ENCODE measurements around the gene TMEFF1.
A peak's percentile ranks its signal among the peaks of the same experiment; 100 is the strongest.

Gene TMEFF1

DNA sequence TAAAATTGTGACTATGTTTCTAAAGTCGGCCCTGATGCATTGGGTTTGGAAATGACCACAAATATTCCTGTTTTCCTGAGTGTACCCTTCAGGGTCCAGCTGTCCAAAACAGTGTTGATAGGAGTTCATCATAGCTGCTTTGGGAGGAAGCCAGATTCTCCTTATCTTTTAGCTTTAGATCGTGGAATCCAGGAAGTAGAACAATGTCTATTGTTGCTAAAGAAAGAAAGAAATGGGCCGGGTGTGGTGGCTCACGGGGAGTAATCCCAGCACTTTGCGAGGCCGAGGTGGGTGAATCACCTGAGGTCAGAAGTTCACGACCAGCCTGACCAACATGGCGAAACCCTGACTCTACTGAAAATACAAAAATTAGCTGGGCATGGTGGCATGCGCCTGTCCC lies 114.4 kb downstream of the TMEFF1 start:
- no peak overlapping the region for H3K4me3 ChIP-seq (ENCODE audit: severe bottlenecking)
- H3K27ac ChIP-seq (ENCODE audit: poor library complexity, severe bottlenecking), result no peak overlapping the region
- ATAC-seq (ENCODE audit: low read depth) (0 out of 3 replicates have a peak, but pooled peaks have one; percentile 29), DNase-seq (ENCODE audit: low spot score) (no peak)
- no peaks in the 10 kb centered on the region for H3K9me3 ChIP-seq (ENCODE audit: severe bottlenecking)
- H3K36me3 ChIP-seq (ENCODE audit: low read depth), result no peaks in the 10 kb centered on the region
- H3K4me1 ChIP-seq (ENCODE audit: insufficient read depth, poor library complexity, severe bottlenecking), result no peaks in the 10 kb centered on the region
- no peaks in the 10 kb centered on the region for H3K27me3 ChIP-seq (ENCODE audit: insufficient read depth, poor library complexity, severe bottlenecking)
- TF ChIP-seq, protein P1, sequence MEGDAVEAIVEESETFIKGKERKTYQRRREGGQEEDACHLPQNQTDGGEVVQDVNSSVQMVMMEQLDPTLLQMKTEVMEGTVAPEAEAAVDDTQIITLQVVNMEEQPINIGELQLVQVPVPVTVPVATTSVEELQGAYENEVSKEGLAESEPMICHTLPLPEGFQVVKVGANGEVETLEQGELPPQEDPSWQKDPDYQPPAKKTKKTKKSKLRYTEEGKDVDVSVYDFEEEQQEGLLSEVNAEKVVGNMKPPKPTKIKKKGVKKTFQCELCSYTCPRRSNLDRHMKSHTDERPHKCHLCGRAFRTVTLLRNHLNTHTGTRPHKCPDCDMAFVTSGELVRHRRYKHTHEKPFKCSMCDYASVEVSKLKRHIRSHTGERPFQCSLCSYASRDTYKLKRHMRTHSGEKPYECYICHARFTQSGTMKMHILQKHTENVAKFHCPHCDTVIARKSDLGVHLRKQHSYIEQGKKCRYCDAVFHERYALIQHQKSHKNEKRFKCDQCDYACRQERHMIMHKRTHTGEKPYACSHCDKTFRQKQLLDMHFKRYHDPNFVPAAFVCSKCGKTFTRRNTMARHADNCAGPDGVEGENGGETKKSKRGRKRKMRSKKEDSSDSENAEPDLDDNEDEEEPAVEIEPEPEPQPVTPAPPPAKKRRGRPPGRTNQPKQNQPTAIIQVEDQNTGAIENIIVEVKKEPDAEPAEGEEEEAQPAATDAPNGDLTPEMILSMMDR (IDR thresholded peaks at IDR 0.05; ENCODE audit: poor library complexity, severe bottlenecking), result no peak

DNA sequence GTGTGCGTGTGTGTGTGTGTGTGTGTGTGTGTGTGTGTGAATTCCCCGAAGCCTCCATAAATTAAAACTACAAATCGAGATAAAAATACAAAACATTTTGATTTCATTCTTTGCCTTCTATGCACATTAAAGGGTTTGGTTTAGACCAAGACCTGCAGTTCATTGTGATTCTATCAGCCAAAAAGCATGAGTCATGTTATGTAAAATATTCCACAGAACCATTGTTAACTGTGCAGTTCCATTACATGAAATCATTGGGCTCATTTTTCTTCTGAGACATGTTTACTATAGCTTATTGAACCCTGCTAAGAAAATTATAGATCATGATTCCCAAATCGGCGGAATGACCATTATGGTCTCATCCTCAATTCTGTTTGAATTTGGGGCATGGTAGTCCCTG lies 116.6 kb downstream of the TMEFF1 start:
- Histone ChIP-seq H3K27ac (ENCODE audit: poor library complexity, severe bottlenecking) (no peak overlapping the region), H3K9me3 (ENCODE audit: severe bottlenecking) (no peaks in the 10 kb centered on the region), H3K36me3 (ENCODE audit: low read depth) (no peaks in the 10 kb centered on the region), H3K4me1 (ENCODE audit: insufficient read depth, poor library complexity, severe bottlenecking) (no peaks in the 10 kb centered on the region), H3K4me3 (ENCODE audit: severe bottlenecking) (no peak overlapping the region), H3K27me3 (ENCODE audit: insufficient read depth, poor library complexity, severe bottlenecking) (no peaks in the 10 kb centered on the region)
- no peak for DNase-seq (ENCODE audit: low spot score)
- peak; percentile 55; the same call in 2 of the 3 replicates for ATAC-seq (ENCODE audit: low read depth)
- TF ChIP-seq, protein P1 (IDR thresholded peaks at IDR 0.05; ENCODE audit: poor library complexity, severe bottlenecking), result no peak

DNA sequence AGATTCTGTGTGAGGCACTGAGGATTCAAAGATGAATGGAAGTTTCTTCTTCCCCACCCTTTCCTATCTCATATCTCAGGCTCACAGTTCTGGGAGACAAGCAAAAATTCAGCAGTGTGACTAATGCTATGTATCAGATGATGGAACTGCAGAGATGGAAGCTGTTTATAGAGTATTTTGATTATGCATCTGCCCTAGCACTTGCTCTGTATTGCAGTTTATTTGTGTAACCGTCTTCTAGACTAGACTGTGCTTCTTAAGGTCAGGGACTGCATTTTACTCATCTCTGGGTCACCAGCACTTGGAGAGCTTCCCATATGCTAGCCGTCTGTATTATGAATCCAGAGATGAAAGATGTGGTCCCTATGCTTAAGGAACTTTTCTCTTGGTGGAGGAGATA lies 117.5 kb downstream of the TMEFF1 start:
- TF ChIP-seq, protein P1 (IDR thresholded peaks at IDR 0.05; ENCODE audit: poor library complexity, severe bottlenecking), result no peak
- no peaks in the 10 kb centered on the region for H3K4me1 ChIP-seq (ENCODE audit: insufficient read depth, poor library complexity, severe bottlenecking)
- ATAC-seq (ENCODE audit: low read depth), result no peak

DNA sequence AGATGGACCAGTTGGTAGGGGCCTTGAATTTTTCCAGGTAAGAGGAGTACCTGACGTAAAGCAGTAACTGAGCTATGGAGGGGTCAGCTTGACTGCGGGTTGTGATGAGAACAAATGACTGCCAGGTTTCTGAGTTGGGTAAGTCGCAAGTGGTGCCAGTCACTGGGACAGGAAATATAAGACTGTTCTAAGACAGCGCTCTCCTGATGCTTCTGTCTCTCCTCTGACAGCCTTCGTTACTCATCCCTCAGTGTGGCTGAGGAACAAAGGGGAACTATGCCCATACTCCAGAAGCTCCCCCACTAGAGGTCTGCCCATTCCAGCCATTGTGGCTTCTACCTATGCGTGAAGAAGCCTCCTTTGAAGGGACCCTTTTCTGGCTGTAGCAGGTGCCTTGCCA lies 118.2 kb downstream of the TMEFF1 start:
- no peaks in the 10 kb centered on the region for H3K36me3 ChIP-seq (ENCODE audit: low read depth)
- no peak for ATAC-seq (ENCODE audit: low read depth)
- DNase-seq (ENCODE audit: low spot score), result no peak
- H3K27ac ChIP-seq (ENCODE audit: poor library complexity, severe bottlenecking), result no peak overlapping the region
- H3K4me1 ChIP-seq (ENCODE audit: insufficient read depth, poor library complexity, severe bottlenecking), result no peaks in the 10 kb centered on the region
- TF ChIP-seq, protein P1 (IDR thresholded peaks at IDR 0.05; ENCODE audit: poor library complexity, severe bottlenecking), result no peak
- H3K27me3 ChIP-seq (ENCODE audit: insufficient read depth, poor library complexity, severe bottlenecking), result no peaks in the 10 kb centered on the region
- H3K4me3 ChIP-seq (ENCODE audit: severe bottlenecking), result no peak overlapping the region
- H3K9me3 ChIP-seq (ENCODE audit: severe bottlenecking), result no peaks in the 10 kb centered on the region

More for the DNA sequence above, 117.5 kb downstream of the TMEFF1 start:
- H3K27me3 ChIP-seq (ENCODE audit: insufficient read depth, poor library complexity, severe bottlenecking), result no peaks in the 10 kb centered on the region
- H3K27ac ChIP-seq (ENCODE audit: poor library complexity, severe bottlenecking), result no peak overlapping the region
- no peaks in the 10 kb centered on the region for H3K36me3 ChIP-seq (ENCODE audit: low read depth)
- no peak for DNase-seq (ENCODE audit: low spot score)
- H3K9me3 ChIP-seq (ENCODE audit: severe bottlenecking), result no peaks in the 10 kb centered on the region
- H3K4me3 ChIP-seq (ENCODE audit: severe bottlenecking), result no peak overlapping the region

DNA sequence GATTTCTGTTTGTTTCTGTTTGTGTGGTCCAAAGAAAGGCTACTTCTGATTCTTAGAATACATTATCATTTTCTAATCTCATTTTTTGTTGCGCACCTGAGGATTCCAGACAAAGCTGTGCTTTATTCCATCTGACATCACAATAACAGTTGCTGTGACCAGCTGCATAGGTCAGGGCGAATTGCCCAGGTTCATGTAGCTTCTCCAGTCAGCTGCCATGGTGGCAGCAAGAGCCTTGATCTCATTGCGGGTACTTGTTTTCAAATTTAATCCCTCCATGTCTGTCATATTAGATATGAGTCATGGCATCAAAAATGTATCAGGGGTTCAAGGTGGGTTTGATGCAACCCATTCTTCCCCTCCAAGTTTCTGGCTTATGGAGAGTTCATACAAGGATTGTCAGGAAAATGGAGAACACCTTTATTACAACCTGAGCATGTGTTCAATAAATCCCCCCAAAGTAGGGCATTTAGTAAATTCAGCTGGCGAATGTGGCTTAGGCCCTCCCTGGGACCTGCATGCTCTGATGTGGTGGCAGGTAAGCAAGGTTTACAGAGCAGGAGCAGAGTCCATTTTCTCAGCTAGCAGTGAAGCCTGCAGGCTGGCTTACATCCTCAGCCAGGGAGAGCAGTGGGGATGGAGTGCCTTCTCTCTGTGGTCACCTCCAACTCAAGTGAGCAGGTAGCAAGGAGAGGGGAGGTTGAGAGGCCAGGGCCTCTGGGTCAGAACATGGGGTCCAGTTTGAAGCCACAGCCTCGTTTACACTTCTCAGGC lies 118.9 kb downstream of the TMEFF1 start:
- no peaks in the 10 kb centered on the region for H3K9me3 ChIP-seq (ENCODE audit: severe bottlenecking)
- no peak for ATAC-seq (ENCODE audit: low read depth)
- TF ChIP-seq, protein P1 (IDR thresholded peaks at IDR 0.05; ENCODE audit: poor library complexity, severe bottlenecking), result no peak
- no peak for DNase-seq (ENCODE audit: low spot score)
- H3K4me1 ChIP-seq (ENCODE audit: insufficient read depth, poor library complexity, severe bottlenecking), result no peaks in the 10 kb centered on the region
- no peaks in the 10 kb centered on the region for H3K36me3 ChIP-seq (ENCODE audit: low read depth)
- H3K27ac ChIP-seq (ENCODE audit: poor library complexity, severe bottlenecking), result no peak overlapping the region
- H3K4me3 ChIP-seq (ENCODE audit: severe bottlenecking), result no peak overlapping the region
- no peaks in the 10 kb centered on the region for H3K27me3 ChIP-seq (ENCODE audit: insufficient read depth, poor library complexity, severe bottlenecking)

All from RWPE2 (cell line).